ENCODE data around the gene C2orf81.
"Not testable (repeated sequence)": the region's sequence is repeated elsewhere in the genome, so short reads cannot be mapped to it uniquely, and the experiment has no call there.

The C2orf81 gene

DNA sequence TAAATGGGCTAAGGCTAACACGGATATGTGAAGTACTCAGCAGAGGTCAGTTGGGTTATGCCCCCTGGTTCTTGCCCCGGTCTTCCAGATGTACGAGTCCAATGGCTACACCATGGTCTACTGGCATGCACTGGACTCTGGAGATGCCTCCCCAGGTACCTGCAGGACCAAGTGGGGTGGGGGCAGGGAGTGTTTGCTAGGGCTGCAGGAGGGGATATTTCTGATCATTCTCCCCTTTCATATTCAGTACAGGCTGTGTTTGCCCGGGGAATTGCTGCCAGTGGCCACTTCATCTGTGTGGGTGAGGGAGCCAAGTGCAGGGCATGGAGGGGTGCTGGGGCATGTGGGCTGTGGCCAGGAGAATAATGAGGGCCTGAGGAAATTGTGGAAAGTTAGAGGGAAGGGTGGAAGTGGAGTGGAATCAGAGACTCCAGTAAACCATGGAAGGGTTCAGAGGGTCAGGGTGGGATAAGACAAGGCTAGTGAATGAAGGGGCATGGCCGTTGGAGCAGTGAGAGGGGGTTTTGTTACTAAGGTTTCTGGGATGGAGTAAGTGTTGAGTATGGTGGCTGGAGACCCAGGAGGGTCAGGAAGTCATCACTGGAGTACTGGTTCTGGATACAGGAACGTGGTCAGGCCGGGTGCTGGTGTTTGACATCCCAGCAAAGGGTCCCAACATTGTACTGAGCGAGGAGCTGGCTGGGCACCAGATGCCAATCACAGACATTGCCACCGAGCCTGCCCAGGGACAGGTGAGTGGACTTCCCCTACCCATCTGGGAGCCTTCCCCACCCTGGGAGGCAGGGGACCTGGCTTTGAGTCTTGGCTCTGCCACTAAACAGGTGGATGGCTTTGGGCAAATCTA is 2.0 kb upstream of the C2orf81 start:
- no peak for DNase-seq (ENCODE audit: low read depth in 1 of 2, low spot score in 1 of 2)

DNA sequence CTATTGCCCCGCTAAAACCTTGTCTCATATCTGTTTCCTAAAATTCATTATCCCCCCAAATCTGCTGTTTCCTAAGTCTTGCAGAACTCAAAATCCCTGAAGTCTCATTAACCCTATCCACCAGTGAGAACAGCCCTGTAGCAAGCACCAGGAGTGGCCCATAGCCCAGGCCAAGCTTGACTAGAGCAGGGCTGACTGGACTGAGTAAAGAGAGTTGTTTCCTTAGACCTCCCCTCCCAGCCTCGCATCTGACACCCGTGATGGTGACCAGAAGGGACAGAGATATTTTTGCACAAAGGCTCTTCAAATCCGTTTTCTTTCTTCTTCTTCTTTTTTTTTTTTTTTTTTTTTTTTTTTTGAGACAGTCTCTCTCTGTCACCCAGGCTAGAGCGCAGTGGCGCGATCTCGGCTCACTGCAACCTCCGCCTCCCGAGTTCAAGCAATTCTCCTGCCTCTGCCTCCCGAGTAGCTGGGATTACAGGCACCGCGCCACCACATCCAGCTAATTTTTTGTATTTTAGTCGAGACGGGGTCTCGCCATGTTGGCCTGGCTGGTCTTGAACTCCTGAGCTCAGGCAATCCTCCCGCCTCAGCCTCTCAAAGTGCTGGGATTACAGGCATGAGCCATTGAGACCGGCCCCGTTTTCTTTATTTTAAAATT is 846 bp downstream of the C2orf81 start:
- not testable (repeated sequence) for DNase-seq (ENCODE audit: low read depth in 1 of 2, low spot score in 1 of 2)

DNA sequence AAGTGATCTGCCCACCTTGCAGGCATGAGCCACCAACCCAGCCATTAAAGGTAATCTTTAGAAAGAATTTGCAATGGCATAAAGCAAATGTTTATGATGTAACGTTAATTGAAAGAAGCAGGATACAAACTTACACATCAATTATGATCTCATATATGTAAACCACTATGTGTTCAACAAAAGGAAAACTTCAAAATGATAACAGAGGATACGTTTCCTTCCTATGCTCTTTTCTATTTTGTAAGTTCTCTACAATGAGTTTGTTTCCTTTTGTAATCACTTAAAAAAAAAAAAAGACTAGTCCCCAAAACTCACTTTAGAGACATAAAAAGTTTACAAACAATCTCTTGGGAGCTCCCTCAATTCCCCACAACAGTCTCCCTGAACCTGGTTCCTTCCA is 1.4 kb downstream of the C2orf81 start:
- DNase-seq (ENCODE audit: low read depth in 1 of 2, low spot score in 1 of 2) = no peak

DNA sequence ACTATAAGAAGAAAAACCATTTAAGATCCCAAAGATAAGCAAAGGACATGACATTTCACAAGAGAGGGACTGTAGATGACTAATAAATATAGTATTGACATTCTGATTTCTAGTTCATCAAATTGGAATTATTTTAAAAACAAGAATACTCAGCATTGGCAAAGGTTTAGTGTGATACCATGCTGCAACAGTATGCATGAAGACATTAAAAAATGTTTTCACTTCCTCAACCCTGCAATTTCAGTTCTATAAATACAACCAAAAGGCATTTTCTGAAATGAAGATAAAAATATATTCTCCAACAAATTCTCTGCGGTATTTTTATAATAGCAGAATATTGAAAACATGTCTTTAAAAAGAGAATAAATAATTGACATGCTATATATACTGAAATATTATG is 2.1 kb downstream of the C2orf81 start:
- no peak for DNase-seq (ENCODE audit: low read depth in 1 of 2, low spot score in 1 of 2)

DNA sequence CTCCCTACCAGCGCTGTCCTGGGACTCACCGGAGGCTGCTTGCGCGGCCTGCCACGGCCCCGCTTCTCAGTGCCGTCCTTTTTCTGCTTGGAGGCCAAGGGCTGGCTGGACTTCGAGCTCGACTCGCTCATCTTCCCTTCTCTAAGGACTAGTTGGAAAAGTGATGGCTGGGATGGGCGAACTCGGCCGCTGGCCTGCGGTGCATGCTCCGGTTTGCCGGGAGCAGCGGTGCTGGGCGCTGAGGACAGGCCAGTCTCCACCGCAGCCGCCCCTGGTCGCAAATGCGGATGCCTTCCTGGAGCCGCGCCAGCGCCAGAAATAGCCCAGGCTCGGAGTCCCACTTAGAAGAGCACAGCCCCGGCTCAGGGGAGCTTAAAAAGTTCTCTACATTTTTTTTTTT is 3.1 kb downstream of the C2orf81 start:
- no peak for DNase-seq (ENCODE audit: low read depth in 1 of 2, low spot score in 1 of 2)

DNA sequence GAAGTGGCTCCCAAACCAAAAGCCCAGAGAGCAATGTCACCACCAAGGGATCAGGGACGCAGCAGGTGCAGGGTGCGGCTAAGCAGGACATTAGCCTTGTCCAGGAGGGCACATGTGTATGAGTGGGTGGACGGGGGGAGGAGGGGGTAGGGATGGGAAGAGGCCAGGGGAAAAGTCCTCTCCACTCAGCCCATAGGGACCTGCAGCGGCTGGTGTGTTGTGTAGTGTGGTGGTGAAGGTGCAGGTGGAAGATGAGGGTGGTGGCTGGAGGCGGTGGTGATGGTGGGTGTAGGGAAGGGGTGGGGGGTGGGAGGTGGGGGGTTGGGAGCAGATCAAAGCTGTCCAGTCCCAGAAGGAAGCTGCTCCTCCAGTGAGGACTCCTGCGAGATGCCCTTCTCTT is 3.7 kb downstream of the C2orf81 start:
- no peak for DNase-seq (ENCODE audit: low read depth in 1 of 2, low spot score in 1 of 2)

DNA sequence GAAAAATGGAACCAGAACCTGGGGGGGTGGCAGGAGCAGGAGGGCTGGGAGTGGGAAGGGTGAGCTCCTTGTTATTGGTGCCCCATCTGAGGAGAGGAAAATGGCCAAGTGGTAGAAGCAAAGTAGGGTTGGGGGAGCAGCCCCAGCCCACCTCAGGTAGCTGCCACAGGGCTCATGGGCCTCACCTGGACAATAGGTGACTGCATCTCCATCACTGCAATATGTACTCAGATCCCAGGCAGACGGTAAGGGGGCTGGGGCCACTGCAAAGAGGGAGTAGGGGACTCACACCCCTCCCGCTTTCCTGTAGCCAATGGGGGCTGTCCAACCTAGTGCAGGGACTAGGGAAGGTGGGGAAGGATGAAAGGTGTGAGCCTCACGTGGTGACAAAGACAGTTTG is 4.2 kb downstream of the C2orf81 start:
- no peak for DNase-seq (ENCODE audit: low read depth in 1 of 2, low spot score in 1 of 2)

DNA sequence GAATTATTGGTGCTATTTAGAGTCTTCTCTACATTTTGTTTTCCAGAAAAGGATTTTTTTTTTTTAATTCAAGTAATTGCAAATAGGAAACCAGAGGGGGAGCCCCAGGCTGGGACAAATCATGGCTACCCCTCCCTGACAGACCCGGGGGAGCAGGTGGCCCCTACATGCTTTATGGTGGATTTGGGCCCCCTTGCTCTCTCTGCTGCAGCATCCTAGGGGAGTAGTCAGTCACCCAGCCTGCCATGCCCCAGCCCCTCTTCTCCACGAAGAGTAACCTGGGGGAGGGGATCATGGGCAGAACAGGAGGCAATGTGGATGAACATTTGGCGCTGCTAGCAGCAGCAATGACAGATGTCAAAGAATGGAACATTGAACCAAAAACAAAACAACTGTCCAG is 4.6 kb downstream of the C2orf81 start:
- no peak for DNase-seq (ENCODE audit: low read depth in 1 of 2, low spot score in 1 of 2)

DNA sequence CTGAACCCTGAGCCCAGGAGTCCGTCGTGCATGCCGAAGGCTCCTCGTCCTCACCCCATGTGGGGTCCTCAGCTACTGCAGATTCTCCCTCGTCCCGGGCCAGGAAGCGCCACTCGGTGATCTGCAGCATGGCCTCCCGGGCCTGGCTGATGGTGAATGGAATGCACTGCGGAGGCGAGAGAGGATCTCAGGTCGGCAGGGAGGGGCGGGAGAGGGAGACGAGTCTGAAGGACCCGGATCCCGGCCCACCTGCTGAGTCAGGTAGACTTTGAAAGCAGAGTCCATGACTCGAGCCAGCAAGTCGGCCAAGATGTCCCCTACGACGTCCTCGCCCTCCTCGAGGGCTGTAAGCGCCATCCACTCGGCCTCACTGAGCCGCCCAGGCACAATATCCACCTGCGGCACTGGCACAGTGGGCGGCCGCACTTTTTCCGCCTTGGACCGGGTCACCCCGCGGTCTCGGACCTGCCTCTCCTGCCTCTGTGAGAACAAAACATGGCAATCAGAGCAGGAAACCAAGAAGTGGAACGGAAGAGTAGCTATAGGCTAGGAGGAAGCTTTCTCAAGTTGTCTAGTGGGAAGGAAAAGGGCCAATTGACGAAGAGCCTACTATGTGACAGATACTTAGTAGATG is 5.5 kb downstream of the C2orf81 start:
- no peak for DNase-seq (ENCODE audit: low read depth in 1 of 2, low spot score in 1 of 2)

DNA sequence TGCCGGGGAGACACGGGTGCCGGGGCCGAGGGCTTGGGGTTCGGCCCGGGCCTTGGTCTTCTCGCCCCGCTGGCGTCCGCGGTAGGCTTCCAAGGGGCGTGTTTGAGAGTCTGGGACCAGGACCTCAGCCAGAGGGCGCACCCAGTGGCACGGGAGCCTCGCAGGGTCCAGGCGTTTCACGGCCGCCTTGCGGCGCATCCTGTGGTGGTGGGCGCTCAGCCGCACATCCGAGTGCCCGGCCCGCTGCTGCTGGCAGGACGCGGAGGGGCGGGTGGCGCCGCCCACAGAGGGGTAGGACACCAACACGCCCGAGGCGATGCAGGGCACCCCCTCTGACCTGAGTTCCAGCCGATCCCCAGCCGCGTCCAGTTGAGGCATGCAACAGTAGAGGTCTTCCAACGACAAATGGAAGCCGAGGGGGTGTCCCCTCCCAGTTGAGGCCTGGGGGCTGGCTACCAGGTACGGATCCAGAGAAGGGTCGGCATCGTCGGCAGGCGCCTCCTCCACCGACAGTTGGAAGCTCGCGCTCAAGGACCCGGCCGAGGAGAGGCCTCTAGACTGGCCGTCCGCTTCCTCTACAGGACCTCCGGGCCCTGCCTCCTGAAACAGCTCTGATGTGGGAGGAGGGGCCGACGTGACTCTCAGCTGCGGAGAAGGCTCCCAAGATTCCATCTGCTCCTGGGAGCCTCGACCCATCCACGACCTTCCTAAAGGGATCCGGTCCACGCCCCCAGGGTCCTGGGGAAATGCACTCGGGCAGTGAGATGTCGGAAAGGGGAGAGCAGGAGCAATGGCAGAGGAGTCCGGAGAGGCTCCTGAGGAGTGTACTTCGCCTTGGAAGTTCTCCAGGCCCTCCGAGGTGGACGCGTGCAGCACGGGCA is 6.3 kb downstream of the C2orf81 start:
- no peak for DNase-seq (ENCODE audit: low read depth in 1 of 2, low spot score in 1 of 2)

DNA sequence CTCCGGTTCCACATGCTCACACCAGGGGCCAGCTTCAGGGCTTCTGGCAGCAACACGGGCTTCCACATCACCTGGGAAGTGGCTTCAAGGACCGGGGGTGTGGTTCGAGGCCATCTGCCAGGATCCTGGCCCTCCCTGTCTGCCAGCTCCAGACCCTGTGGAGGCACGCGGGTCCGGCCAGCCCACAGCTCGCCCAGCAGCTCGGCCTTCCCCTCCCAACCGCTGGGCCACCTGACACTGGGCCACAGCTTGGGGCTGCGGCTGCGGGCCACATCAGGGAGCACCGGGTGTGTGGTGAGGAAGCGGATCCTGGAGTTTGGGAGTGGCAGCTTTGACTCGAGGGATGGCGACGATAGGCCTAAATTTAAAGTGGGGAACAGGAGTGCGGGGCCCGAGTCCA is 7.0 kb downstream of the C2orf81 start:
- DNase-seq (ENCODE audit: low read depth in 1 of 2, low spot score in 1 of 2) = no peak

DNA sequence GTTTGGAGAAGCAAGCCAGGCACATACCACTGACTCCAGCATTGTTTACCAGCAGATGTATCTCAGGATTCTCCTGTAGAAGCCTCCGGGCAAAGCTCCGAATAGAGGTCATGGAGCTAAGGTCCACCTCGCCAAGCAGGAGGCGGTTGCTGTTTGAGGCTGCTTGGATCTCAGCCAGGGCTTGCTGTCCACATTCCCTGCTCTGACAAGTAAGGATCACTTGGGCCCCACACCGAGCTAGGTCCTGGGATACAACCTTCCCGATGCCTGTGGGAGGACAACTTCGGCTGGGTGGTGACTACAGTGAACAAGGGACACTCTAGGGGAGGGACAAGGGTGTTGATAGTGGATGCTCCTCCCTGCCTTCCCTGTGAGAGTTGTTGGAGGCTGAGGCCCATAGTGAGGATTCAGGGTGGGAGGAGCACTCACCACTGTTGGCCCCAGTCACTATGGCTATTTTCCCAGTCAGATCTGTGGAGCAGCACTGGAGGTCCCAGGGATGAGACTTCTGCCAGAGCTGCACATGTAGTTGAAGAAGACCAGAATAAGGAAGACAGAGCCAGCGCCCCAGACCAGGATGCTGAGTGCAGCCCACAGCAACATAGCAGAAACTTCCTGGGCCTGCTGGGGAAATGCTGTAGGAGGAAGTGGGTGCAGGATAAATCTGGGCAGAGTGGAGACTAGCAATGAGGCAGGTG is 8.3 kb downstream of the C2orf81 start:
- no peak for DNase-seq (ENCODE audit: low read depth in 1 of 2, low spot score in 1 of 2)

DNA sequence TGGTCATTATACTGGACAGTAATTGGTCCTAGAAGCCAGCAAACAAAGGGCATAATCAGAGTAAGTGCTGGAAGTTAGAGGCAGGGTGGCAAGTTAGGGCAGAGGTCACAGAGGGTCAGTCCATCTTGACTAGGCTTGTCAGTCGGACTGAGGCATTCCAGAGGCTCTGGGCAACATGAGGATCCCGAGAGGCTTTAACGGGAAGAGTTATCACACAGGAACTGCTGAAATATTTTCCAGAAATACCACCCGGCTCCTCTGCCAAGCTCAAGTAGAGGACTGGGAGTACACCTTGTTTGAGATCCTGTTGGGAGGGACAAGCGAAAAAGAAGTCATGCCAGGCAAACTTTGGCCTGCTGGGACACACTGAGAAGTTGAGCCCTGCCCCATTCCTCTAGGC is 13.7 kb downstream of the C2orf81 start:
- DNase-seq (ENCODE audit: low read depth in 1 of 2, low spot score in 1 of 2) = no peak

DNA sequence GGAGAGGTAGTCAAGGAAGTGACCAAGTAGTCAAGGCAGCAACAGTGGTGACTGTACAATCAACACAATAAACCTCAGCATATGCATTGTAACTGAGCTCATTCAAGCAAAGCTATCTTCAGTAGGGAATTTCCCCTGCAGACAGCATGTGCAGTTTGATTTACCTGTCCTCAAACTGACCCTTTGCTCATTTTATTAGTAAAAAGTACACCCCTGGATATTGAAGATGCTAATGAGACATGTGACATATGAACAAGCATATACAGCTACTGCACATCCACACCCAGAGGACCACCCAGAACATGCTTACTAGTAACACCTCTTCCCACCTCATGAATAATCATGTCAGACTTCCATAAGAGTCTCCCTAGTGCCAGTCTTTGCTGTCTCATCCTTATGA is 15.4 kb downstream of the C2orf81 start:
- no peak for DNase-seq (ENCODE audit: low read depth in 1 of 2, low spot score in 1 of 2)

DNA sequence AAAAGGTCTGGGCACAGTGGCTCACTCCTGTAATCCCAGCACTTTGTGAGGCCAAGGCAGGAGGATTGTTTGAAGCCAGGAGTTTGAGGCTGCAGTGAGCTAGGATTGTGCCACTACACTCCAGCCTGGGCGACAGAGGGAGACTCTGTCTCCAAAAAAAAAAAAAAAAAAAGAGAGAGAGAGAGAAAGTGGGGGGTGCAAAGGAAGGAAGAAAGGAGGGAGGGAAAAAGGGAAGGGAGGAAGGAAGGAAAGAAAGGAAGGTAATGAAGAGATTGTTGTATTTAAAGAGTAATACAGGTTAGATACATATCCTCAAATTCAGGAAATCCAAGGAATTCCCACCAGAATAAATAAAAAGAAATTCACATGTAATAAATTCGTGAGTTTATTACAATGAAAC is 19.5 kb downstream of the C2orf81 start:
- DNase-seq (ENCODE audit: low read depth in 1 of 2, low spot score in 1 of 2) = no peak

DNA sequence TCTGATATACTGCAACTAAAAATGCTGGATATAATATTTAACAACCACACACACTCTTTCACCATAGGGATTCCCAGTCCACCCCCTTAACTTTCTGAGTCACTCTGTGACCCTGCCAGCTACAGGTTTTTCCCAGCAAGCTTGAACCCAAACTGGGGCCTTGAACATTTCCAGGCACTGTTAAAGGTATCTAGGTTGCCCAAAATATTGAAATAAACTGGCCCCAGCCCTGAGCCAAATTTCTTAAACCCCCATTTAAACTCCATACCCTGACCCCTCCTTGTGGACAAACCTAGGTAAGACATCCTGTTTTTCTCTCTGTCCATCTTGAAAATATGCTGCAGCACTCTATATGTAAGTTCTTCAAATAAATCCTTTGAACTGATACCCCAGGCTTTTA is 21.6 kb downstream of the C2orf81 start:
- DNase-seq (ENCODE audit: low read depth in 1 of 2, low spot score in 1 of 2) = no peak

DNA sequence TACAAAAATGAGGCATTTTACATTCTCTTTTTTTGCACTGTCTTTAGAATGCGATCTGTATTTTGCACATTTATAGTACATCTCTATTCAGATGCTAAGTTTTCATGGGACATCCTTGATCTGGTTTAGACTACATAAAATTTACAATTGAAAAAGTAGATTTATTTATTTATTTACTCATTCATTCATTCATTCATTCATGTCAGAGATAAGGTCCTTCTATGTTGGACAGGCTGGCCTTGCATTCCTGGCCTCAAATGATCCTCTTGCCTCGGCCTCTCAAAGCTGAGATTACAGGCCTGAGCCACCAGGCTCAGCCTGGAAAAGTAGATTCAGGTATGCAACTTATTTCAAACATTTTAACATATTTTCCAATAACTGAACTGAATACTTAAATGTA is 25.3 kb downstream of the C2orf81 start:
- DNase-seq (ENCODE audit: low read depth in 1 of 2, low spot score in 1 of 2) = no peak

DNA sequence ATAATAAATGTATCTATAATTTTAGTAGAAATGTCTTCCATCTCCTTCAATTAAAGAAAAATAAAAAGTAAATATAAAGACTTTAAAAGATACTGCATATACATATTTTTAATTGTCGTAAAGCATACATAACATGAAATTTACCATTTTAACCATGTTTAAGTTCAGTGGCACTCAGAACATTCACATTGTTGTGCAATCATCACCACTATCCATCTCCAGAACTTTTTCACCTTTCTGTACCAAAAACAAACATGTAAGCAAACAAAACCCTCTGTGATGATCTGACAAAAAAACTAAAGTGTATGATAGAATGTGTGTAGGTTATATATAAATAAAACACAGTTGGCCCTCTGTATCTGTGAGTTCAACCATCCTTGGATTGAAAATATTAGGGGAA is 27.9 kb downstream of the C2orf81 start:
- DNase-seq (ENCODE audit: low read depth in 1 of 2, low spot score in 1 of 2) = no peak

DNA sequence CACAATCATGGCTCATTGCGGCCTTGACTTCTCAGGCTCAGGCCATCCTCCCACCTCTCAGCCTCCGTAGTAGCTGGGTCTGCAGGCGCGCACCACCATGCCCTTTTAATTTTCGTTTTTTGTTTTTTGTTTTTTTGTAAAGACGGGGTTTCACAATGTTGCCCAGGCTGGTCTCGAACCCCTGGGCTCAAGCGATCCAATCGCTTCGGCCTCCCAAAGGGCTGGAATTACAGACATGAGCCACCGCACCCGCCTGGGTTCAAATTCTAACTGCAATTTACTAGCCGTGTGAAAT is 29.0 kb downstream of the C2orf81 start:
- no peak for DNase-seq (ENCODE audit: low read depth in 1 of 2, low spot score in 1 of 2)

DNA sequence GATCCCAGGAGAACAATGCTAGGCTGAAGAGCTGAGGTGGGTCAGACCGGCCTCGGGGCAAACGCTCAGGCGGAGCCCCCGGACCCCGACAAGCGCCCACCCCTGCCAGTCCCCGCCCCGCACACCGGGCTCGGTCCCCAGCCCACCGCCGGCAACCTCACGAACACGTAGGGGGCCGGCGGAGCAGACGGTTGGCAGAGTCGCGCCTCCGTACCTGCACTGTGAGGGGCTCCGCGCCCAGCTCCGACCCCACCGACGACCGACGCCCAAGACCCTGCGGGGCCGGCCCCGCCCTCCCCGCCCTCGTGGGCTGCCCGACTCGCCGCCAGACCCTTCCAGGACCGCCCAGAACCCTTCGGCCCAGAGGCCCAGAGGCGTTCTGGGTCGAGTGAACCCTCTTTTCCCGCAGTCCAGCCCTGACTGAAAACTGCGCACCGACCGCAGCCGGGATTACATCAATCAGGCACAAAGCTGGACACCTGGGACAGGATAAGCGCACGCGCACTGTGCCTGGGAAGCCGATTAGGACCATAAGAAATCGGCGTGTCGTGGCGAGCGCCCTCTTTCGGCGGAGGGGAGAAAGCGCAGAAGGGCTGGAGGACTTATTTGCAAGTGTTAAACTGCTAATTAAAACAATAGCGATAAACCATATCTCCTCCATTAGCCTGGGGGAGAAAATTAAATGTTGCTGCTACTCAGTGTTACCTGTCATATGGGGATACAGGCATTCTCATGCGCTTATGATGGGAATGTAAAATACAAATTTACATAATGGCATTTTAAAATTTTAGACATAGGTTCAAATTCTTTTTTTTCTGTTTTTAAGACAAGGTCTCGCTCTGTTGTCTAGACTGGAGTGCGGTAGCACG is 29.6 kb downstream of the C2orf81 start:
- peak; percentile 96 to 97 for DNase-seq (ENCODE audit: low read depth in 1 of 2, low spot score in 1 of 2)
